ENCODE data around the gene LHFPL2.

LHFPL2 gene

GRCh38 chr5:78665534-78665933, 17.0 kb upstream of the LHFPL2 start:
- DNase-seq, result no peak

- DNase-seq, result no peak
Measured at GRCh38 chr5:78662323-78662722, 13.8 kb upstream of the LHFPL2 start.

- no peak for DNase-seq
Measured at GRCh38 chr5:78661691-78662090, 13.1 kb upstream of the LHFPL2 start.

GRCh38 chr5:78661044-78661443, 12.5 kb upstream of the LHFPL2 start:
- DNase-seq, result no peak

GRCh38 chr5:78660401-78660800, 11.8 kb upstream of the LHFPL2 start:
- DNase-seq, result no peak

GRCh38 chr5:78659714-78660113, 11.1 kb upstream of the LHFPL2 start:
- no peak for DNase-seq

- DNase-seq, result no peak
Measured at GRCh38 chr5:78659114-78659513, 10.5 kb upstream of the LHFPL2 start.

- DNase-seq, result no peak
Measured at GRCh38 chr5:78657201-78657600, 8.6 kb upstream of the LHFPL2 start.

- DNase-seq, result no peak
Measured at GRCh38 chr5:78655746-78656290, 7.2 kb upstream of the LHFPL2 start.

GRCh38 chr5:78654386-78654785, 5.8 kb upstream of the LHFPL2 start:
- no peak for DNase-seq

GRCh38 chr5:78653681-78654366, 5.3 kb upstream of the LHFPL2 start:
- no peak for DNase-seq

GRCh38 chr5:78653031-78653430, 4.5 kb upstream of the LHFPL2 start:
- no peak for DNase-seq

GRCh38 chr5:78651468-78651867, 2.9 kb upstream of the LHFPL2 start:
- no peak for DNase-seq

GRCh38 chr5:78650531-78650930, 2.0 kb upstream of the LHFPL2 start:
- DNase-seq, result no peak

GRCh38 chr5:78649861-78650496, 1.4 kb upstream of the LHFPL2 start:
- DNase-seq, result no peak

GRCh38 chr5:78649211-78649695, 681 bp upstream of the LHFPL2 start:
- no peak for DNase-seq

- no peak for DNase-seq
Measured at GRCh38 chr5:78647838-78648358, 674 bp downstream of the LHFPL2 start.

GRCh38 chr5:78647351-78647818, 1.2 kb downstream of the LHFPL2 start:
- no peak for DNase-seq

GRCh38 chr5:78644741-78645300, 3.8 kb downstream of the LHFPL2 start:
- DNase-seq, result no peak

- DNase-seq, result no peak
Measured at GRCh38 chr5:78644129-78644528, 4.4 kb downstream of the LHFPL2 start.

- no peak for DNase-seq
Measured at GRCh38 chr5:78642701-78643100, 5.9 kb downstream of the LHFPL2 start.

- no peak for DNase-seq
Measured at GRCh38 chr5:78640662-78641474, 7.7 kb downstream of the LHFPL2 start.

- no peak for DNase-seq
Measured at GRCh38 chr5:78639791-78640190, 8.8 kb downstream of the LHFPL2 start.
